MM.1S (cell line): Measurements from ENCODE around the gene RPL38.

Experiments used
- DNase-seq: peaks from one replicate; pipeline ENCODE4 v3.0.0-alpha.2; 2015
- H2AFZ ChIP-seq: fragments of 300-600 bp; sonication (generic); 2 replicates; pipeline ENCODE4 v1.6.0; 2016; ENCODE audit warnings: antibody characterized with exemption, low read length
- H3F3A ChIP-seq: fragments of 300-600 bp; sonication (generic); 2 replicates; pipeline ENCODE4 v1.6.1; 2016; ENCODE audit warnings: mild to moderate bottlenecking, antibody characterized with exemption, low read length, moderate library complexity, mixed read lengths; ENCODE audit not compliant: insufficient read depth
- H3K27ac ChIP-seq: fragments of 300-600 bp; sonication (generic); 2 replicates; pipeline ENCODE4 v1.5.1; 2016; ENCODE audit warnings: mild to moderate bottlenecking, low read length
- H3K27me3 ChIP-seq: fragments of 300-600 bp; sonication (generic); replicated peaks from 2 replicates; pipeline ENCODE4 v1.6.0; 2016; ENCODE audit warnings: low read length; ENCODE audit not compliant: insufficient read depth
- H3K36me3 ChIP-seq: fragments of 300-600 bp; sonication (generic); replicated peaks from 2 replicates; pipeline ENCODE4 v1.6.1; 2016; ENCODE audit warnings: mild to moderate bottlenecking, low read length, mixed read lengths; ENCODE audit not compliant: insufficient read depth
- H3K4me1 ChIP-seq: fragments of 300-600 bp; sonication (generic); 2 replicates; pipeline ENCODE4 v1.6.1; 2016; ENCODE audit warnings: low read length, mixed read lengths
- H3K4me2 ChIP-seq: fragments of 300-600 bp; sonication (generic); 2 replicates; pipeline ENCODE4 v1.6.0; 2016; ENCODE audit warnings: low read depth, low read length
- H3K4me3 ChIP-seq: fragments of 300-600 bp; sonication (generic); 2 replicates; pipeline ENCODE4 v1.5.1; 2016; ENCODE audit warnings: low read length, mixed read lengths
- H3K79me2 ChIP-seq: fragments of 300-600 bp; sonication (generic); 2 replicates; pipeline ENCODE4 v1.6.1; 2016; ENCODE audit warnings: mixed run types, low read length, mixed read lengths
- H3K9ac ChIP-seq: fragments of 300-600 bp; sonication (generic); 2 replicates; pipeline ENCODE4 v1.6.1; 2016; ENCODE audit warnings: low read length, mixed read lengths
- H3K9me2 ChIP-seq: fragments of 300-600 bp; sonication (generic); replicated peaks from 2 replicates; pipeline ENCODE4 v1.6.1; 2016; ENCODE audit warnings: mild to moderate bottlenecking, low read length, mixed read lengths; ENCODE audit not compliant: insufficient read depth
- H3K9me3 ChIP-seq: fragments of 300-600 bp; sonication (generic); replicated peaks from 2 replicates; pipeline ENCODE4 v1.6.1; 2016; ENCODE audit warnings: mild to moderate bottlenecking, low read length, mixed read lengths; ENCODE audit not compliant: insufficient read depth
- H4K20me1 ChIP-seq: fragments of 300-600 bp; sonication (generic); 2 replicates; pipeline ENCODE4 v1.6.1; 2016; ENCODE audit warnings: mild to moderate bottlenecking, low read length, moderate library complexity, mixed read lengths; ENCODE audit not compliant: insufficient read depth
- EZH2 ChIP-seq: fragments of 300-600 bp; sonication (generic); optimal IDR thresholded peaks from 2 replicates; pipeline ENCODE3; 2017; ENCODE audit warnings: low read depth, mild to moderate bottlenecking, antibody characterized with exemption, low read length, mixed read lengths
- EZH2phosphoT487 ChIP-seq: fragments of 300-600 bp; sonication (generic); IDR thresholded peaks from 2 replicates; pipeline ENCODE4 v1.6.1; 2018; ENCODE audit warnings: antibody characterized with exemption, low read length
- TF ChIP-seq, protein P1 (sequence below): fragments of 300-600 bp; sonication (generic); IDR thresholded peaks from 2 replicates; pipeline ENCODE4 v1.5.1; 2016; ENCODE audit warnings: antibody characterized with exemption, low read length, mixed read lengths

The RPL38 gene

DNA sequence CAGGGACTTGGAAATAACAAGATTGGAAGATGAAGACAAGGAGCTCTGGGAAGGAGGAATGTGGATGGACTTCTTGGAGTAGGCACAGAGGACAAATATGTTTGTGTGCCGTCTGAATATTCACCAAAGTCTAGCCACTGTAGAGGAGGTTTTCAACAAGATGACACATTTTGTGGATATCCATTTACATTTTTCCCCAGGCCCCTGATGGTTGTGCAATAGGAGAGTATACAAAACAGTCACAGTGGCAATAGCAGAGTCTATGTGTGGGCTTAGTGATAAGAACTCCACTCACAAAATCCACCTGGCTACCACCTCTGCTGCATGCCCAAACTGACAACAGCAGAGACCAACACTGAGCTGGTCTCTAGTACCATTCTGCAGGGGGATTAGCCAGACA, 32.6 kb upstream of the RPL38 start:
- Histone ChIP-seq H3K9me2 (no peaks in the 10 kb centered on the region), H3K4me2 (no peak overlapping the region), H3K4me1 (no peaks in the 10 kb centered on the region), H3K9me3 (no peaks in the 10 kb centered on the region), H3K27me3 (peaks cover 70% of the 10 kb centered on the region), H3F3A (no peaks in the 10 kb centered on the region), H2AFZ (no peak overlapping the region), H4K20me1 (no peaks in the 10 kb centered on the region), H3K4me3 (no peak overlapping the region), H3K27ac (no peak overlapping the region), H3K36me3 (no peaks in the 10 kb centered on the region), H3K9ac (no peak overlapping the region), H3K79me2 (no peaks in the 10 kb centered on the region)
- DNase-seq, result no peak
- no peak for TF ChIP-seq EZH2
- no peak for TF ChIP-seq EZH2phosphoT487
- TF ChIP-seq, protein P1, sequence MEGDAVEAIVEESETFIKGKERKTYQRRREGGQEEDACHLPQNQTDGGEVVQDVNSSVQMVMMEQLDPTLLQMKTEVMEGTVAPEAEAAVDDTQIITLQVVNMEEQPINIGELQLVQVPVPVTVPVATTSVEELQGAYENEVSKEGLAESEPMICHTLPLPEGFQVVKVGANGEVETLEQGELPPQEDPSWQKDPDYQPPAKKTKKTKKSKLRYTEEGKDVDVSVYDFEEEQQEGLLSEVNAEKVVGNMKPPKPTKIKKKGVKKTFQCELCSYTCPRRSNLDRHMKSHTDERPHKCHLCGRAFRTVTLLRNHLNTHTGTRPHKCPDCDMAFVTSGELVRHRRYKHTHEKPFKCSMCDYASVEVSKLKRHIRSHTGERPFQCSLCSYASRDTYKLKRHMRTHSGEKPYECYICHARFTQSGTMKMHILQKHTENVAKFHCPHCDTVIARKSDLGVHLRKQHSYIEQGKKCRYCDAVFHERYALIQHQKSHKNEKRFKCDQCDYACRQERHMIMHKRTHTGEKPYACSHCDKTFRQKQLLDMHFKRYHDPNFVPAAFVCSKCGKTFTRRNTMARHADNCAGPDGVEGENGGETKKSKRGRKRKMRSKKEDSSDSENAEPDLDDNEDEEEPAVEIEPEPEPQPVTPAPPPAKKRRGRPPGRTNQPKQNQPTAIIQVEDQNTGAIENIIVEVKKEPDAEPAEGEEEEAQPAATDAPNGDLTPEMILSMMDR, result no peak

GRCh38 chr17:74172700-74173099, 30.8 kb upstream of the RPL38 start:
- TF ChIP-seq EZH2phosphoT487 (no peak), EZH2 (no peak)
- TF ChIP-seq, protein P1, result no peak
- H3K4me1 ChIP-seq, result no peaks in the 10 kb centered on the region
- no peaks in the 10 kb centered on the region for H4K20me1 ChIP-seq
- H3K9me3 ChIP-seq, result no peaks in the 10 kb centered on the region
- no peaks in the 10 kb centered on the region for H3F3A ChIP-seq
- no peak overlapping the region for H3K9ac ChIP-seq
- no peak for DNase-seq
- no peaks in the 10 kb centered on the region for H3K9me2 ChIP-seq
- no peak overlapping the region for H2AFZ ChIP-seq
- no peaks in the 10 kb centered on the region for H3K36me3 ChIP-seq
- H3K27me3 ChIP-seq, result peaks cover 66% of the 10 kb centered on the region
- no peak overlapping the region for H3K4me2 ChIP-seq
- no peak overlapping the region for H3K4me3 ChIP-seq
- no peak overlapping the region for H3K27ac ChIP-seq
- no peaks in the 10 kb centered on the region for H3K79me2 ChIP-seq

DNA sequence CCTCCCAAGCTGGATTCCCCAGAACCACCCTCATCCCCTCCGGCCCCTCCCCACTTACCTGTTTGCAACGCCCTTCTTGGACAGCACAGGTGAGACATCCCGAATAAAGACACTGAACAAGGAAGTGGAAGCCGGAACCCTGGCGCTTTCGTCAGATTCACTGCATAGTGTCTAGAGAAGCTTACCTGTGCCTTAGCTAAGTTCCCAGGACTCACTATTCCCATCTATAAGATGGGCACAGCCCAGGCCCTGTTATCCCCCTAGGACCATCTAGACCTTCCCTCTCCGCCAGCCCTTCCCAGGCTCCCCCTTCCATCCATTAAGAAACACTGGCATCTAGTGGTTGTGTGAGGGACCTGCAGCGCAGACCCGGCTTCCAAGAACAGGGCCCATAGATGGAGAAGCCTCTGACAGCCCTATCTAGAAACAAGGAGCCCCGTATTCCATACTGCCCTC, 26.9 kb upstream of the RPL38 start:
- Histone ChIP-seq H3K4me3 (no peak overlapping the region), H3K4me1 (no peaks in the 10 kb centered on the region), H4K20me1 (no peaks in the 10 kb centered on the region), H3K9ac (no peak overlapping the region), H3F3A (no peaks in the 10 kb centered on the region), H3K79me2 (no peaks in the 10 kb centered on the region), H3K9me3 (no peaks in the 10 kb centered on the region), H2AFZ (no peak overlapping the region), H3K27me3 (peaks cover 81% of the 10 kb centered on the region), H3K4me2 (no peak overlapping the region), H3K27ac (no peak overlapping the region), H3K36me3 (no peaks in the 10 kb centered on the region), H3K9me2 (no peaks in the 10 kb centered on the region)
- TF ChIP-seq, protein P1, result peak; percentile 83
- no peak for TF ChIP-seq EZH2phosphoT487
- peak; percentile 37 for DNase-seq
